ENCODE measurements around the gene KCNE5. TPM values are rescaled to one million over a fixed set of nuclear protein-coding genes. Genes with fewer than 3 reads are reported as not detected.
"Not testable (repeated sequence)": the region's sequence is repeated elsewhere in the genome, so short reads cannot be mapped to it uniquely, and the experiment has no call there.

The KCNE5 gene
- polyA plus RNA-seq, 1 donor (not counting 4 experiments of a cell fraction or from before 2014, with no cell fraction given): 0.46 TPM

DNA sequence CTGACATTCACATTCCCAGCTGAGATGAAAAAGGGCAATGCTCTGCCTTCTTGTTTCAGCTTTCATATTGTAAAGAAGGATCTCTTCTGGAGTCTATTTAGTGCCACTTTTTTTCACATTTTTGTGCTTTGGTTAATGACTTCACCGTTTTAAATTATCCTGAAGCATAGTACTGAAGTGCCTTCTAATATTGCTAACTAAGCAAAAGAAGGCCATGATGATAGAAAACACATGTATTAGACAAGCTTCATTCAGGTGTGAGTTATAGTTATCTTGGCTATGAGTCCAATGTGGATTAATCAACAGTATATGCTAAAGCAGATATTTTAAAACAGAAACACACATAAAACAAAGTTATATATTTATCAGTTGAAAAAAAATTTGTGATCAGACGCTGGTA, 47.9 kb downstream of the KCNE5 start:
- Histone ChIP-seq H2AFZ (ENCODE audit: control insufficient read depth, low read length) (no peak overlapping the region), H3K9me3 (ENCODE audit: control insufficient read depth, low read depth, low read length) (no peaks in the 10 kb centered on the region), H3K27me3 (ENCODE audit: control insufficient read depth, extremely low read depth, insufficient read depth, low read length) (peaks cover 9% of the 10 kb centered on the region), H3K27ac (ENCODE audit: control insufficient read depth, insufficient read depth, low read length) (no peak overlapping the region), H4K20me1 (ENCODE audit: control insufficient read depth, extremely low read depth, insufficient read depth, low read length) (no peaks in the 10 kb centered on the region), H3K9ac (ENCODE audit: control insufficient read depth, extremely low read depth, insufficient read depth, low read length) (no peak overlapping the region), H3K4me1 (ENCODE audit: control insufficient read depth, extremely low read depth, insufficient read depth, low read length) (no peaks in the 10 kb centered on the region), H3K9me1 (ENCODE audit: control insufficient read depth, extremely low read depth, insufficient read depth, low read length) (no peaks in the 10 kb centered on the region), H3K4me3 (ENCODE audit: control insufficient read depth in 2 of 3, extremely low read depth in 1 of 3, insufficient read depth in 2 of 3, low read depth in 1 of 3, low read length in 3 of 3) (no peak overlapping the region), H3K4me2 (ENCODE audit: control insufficient read depth, extremely low read depth, insufficient read depth, low read depth, low read length) (no peak overlapping the region), H3K36me3 (ENCODE audit: control insufficient read depth in 2 of 2, extremely low read depth in 1 of 2, insufficient read depth in 2 of 2, low read length in 2 of 2) (no peaks in the 10 kb centered on the region), H3K79me2 (ENCODE audit: control insufficient read depth, insufficient read depth, low read length) (no peaks in the 10 kb centered on the region)
- FAIRE-seq (no peak), DNase-seq (ENCODE audit: low read depth, low spot score) (no peak)
- TF ChIP-seq, protein P1, sequence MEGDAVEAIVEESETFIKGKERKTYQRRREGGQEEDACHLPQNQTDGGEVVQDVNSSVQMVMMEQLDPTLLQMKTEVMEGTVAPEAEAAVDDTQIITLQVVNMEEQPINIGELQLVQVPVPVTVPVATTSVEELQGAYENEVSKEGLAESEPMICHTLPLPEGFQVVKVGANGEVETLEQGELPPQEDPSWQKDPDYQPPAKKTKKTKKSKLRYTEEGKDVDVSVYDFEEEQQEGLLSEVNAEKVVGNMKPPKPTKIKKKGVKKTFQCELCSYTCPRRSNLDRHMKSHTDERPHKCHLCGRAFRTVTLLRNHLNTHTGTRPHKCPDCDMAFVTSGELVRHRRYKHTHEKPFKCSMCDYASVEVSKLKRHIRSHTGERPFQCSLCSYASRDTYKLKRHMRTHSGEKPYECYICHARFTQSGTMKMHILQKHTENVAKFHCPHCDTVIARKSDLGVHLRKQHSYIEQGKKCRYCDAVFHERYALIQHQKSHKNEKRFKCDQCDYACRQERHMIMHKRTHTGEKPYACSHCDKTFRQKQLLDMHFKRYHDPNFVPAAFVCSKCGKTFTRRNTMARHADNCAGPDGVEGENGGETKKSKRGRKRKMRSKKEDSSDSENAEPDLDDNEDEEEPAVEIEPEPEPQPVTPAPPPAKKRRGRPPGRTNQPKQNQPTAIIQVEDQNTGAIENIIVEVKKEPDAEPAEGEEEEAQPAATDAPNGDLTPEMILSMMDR (optimal IDR thresholded peaks at IDR 0.05 in 1 of 3, IDR thresholded peaks at IDR 0.05 in 1 of 3, conservative IDR thresholded peaks at IDR 0.05 in 1 of 3; ENCODE audit: extremely low read depth in 1 of 3, insufficient read depth in 2 of 3, low read length in 3 of 3): no peak
- TF ChIP-seq EZH2 (IDR thresholded peaks at IDR 0.05; ENCODE audit: low read length): no peak
- dilution Hi-C loops (cut with MboI; ENCODE audit: extremely low pct_ligation_motif_present, low sequenced_read_pairs): no loop called here

DNA sequence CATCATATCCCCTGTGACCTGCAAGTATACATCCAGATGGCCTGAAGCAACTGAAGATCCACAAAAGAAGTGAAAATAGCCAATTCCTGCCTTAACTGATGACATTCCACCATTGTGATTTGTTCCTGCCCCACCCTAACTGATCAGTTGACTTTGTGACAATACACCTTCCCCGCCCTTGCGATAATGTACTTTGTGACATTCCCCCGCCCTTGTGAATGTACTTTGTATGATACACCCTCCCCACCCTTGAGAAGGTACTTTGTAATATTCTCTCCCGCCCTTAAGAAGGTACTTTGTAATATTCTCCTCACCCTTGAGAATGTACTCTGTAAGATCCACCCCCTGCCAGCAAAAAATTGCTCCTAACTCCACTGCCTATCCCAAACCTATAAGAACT, 48.9 kb downstream of the KCNE5 start:
- H3K27me3 ChIP-seq (ENCODE audit: control insufficient read depth, extremely low read depth, insufficient read depth, low read length); dilution Hi-C loops (cut with MboI; ENCODE audit: extremely low pct_ligation_motif_present, low sequenced_read_pairs); DNase-seq (ENCODE audit: low read depth, low spot score); FAIRE-seq; H3K9ac ChIP-seq (ENCODE audit: control insufficient read depth, extremely low read depth, insufficient read depth, low read length); H2AFZ ChIP-seq (ENCODE audit: control insufficient read depth, low read length); H3K4me2 ChIP-seq (ENCODE audit: control insufficient read depth, extremely low read depth, insufficient read depth, low read depth, low read length); H4K20me1 ChIP-seq (ENCODE audit: control insufficient read depth, extremely low read depth, insufficient read depth, low read length); H3K27ac ChIP-seq (ENCODE audit: control insufficient read depth, insufficient read depth, low read length); H3K4me1 ChIP-seq (ENCODE audit: control insufficient read depth, extremely low read depth, insufficient read depth, low read length); H3K4me3 ChIP-seq (ENCODE audit: control insufficient read depth in 2 of 3, extremely low read depth in 1 of 3, insufficient read depth in 2 of 3, low read depth in 1 of 3, low read length in 3 of 3); H3K36me3 ChIP-seq (ENCODE audit: control insufficient read depth in 2 of 2, extremely low read depth in 1 of 2, insufficient read depth in 2 of 2, low read length in 2 of 2); H3K9me1 ChIP-seq (ENCODE audit: control insufficient read depth, extremely low read depth, insufficient read depth, low read length); H3K9me3 ChIP-seq (ENCODE audit: control insufficient read depth, low read depth, low read length); H3K79me2 ChIP-seq (ENCODE audit: control insufficient read depth, insufficient read depth, low read length): not testable (repeated sequence)

Small RNA genes lying within 50 kb of the gene (small RNA-seq; reads per million reads assigned to genes)
- 0 reads per million in 3 experiments for gene AL118496.2 (ENCODE audit: insufficient read length in 3 of 3, low read depth in 3 of 3, low replicate concordance in 1 of 3)

Other genes starting within 250 kb of the KCNE5 start
- gene GUCY2F, start 143.1 kb downstream of the KCNE5 start, polyA plus RNA-seq: 0.01 TPM in 1 of 3 replicates, not detected in the others
- gene NXT2, start 88.3 kb downstream of the KCNE5 start, polyA plus RNA-seq: 3.8 to 7.7 TPM (median 4.8 TPM) in 3 replicates
- 44.6 to 78.3 TPM (median 51.5 TPM) in 3 replicates for gene ACSL4, start 108.1 kb upstream of the KCNE5 start, polyA plus RNA-seq